Cardiac fibroblast (primary cell): ENCODE results near the gene RHO.
A peak's percentile ranks its signal among the peaks of the same experiment; 100 is the strongest.
"Not testable (repeated sequence)": the region's sequence is repeated elsewhere in the genome, so short reads cannot be mapped to it uniquely, and the experiment has no call there.

Experiments
- DNase-seq, 2 donors: peaks; one replicate each; pipeline versions ENCODE4 v3.0.0 to v3.0.0-alpha.2; 2010; ENCODE audit warnings: low read depth in 2 of 2
- H3K4me3 ChIP-seq, 2 donors: replicated peaks in 1 of 2; 1 replicate in 1 of 2; 2 replicates in 1 of 2; pipeline ENCODE4 v1.5.1; 2011; ENCODE audit warnings: low read depth in 2 of 2, low read length in 2 of 2, mild to moderate bottlenecking in 2 of 2, moderate library complexity in 1 of 2
- CTCF ChIP-seq: IDR thresholded peaks from one replicate; pipeline ENCODE4 v1.5.1; 2011; ENCODE audit warnings: low read depth, mild to moderate bottlenecking, low read length, inconsistent platforms

Gene RHO

GRCh38 chr3:129486664-129487035 lies 41.8 kb upstream of the RHO start:
- no peak for DNase-seq
- H3K4me3 ChIP-seq, result no peak overlapping the region
- no peak for TF ChIP-seq CTCF

- TF ChIP-seq CTCF, result no peak
- no peak for DNase-seq
- no peak overlapping the region for H3K4me3 ChIP-seq
Measured at GRCh38 chr3:129487183-129487867, 41.1 kb upstream of the RHO start.

GRCh38 chr3:129487868-129488335 lies 40.5 kb upstream of the RHO start:
- not testable (repeated sequence) for H3K4me3 ChIP-seq, DNase-seq

- not testable (repeated sequence) for H3K4me3 ChIP-seq, DNase-seq
Measured at GRCh38 chr3:129489258-129489657, 39.2 kb upstream of the RHO start.

- peak; percentile 96 to 98 for DNase-seq
- TF ChIP-seq CTCF, result peak; percentile 93
- no peak overlapping the region for H3K4me3 ChIP-seq
Measured at GRCh38 chr3:129490273-129490675, 38.2 kb upstream of the RHO start.

GRCh38 chr3:129491077-129491476 lies 37.4 kb upstream of the RHO start:
- not testable (repeated sequence) for H3K4me3 ChIP-seq, DNase-seq

- no peak for DNase-seq
- no peak overlapping the region for H3K4me3 ChIP-seq
- no peak for TF ChIP-seq CTCF
Measured at GRCh38 chr3:129491794-129492193, 36.6 kb upstream of the RHO start.

GRCh38 chr3:129492691-129493090 lies 35.7 kb upstream of the RHO start:
- no peak for TF ChIP-seq CTCF
- DNase-seq, result no peak
- no peak overlapping the region for H3K4me3 ChIP-seq
